K562 (cell line): ENCODE data around the gene P3H1. TPM values are rescaled to one million over a fixed set of nuclear protein-coding genes. Genes with fewer than 3 reads are reported as not detected.
A peak's percentile ranks its signal among the peaks of the same experiment; 100 is the strongest.

ENCODE experiments used
- ATAC-seq: fragments of 200-7000 bp; cut with Tn5 transposase; 3 replicates; pipeline ENCODE4 v1.9.1; 2020; ENCODE audit warnings: moderate library complexity
- BruUV-seq: library from RNA; stranded (reverse); fragments of 400-500 nt; replicated peaks from 2 replicates; lab custom pipeline; 2021; lab: Mats Ljungman, UMichigan
- CTCF ChIA-PET: fragments of 300-600 bp; formaldehyde crosslinking; extraction: SDS; loops from one replicate; lab custom pipeline; 2021; ENCODE audit warnings: low intra/inter-chr PET ratio; lab: Yijun Ruan, JAX
- POLR2A ChIA-PET: fragments of 300-600, 350-650 bp; sonication (Branson Sonifier 250); formaldehyde crosslinking; extraction: SDS; loops from one replicate; lab custom pipeline; 2021; ENCODE audit warnings: antibody characterized with exemption, inconsistent platforms; lab: Yijun Ruan, JAX
- DNase-seq, 4 experiments: peaks; one replicate each; pipeline versions ENCODE4 v3.0.0 to v3.0.0-alpha.2; 2011 to 2018; ENCODE audit warnings: low spot score in 3 of 4, mixed read lengths in 3 of 4; ENCODE audit errors: extremely low read depth in 1 of 4
- FAIRE-seq: peaks from 2 replicates; lab custom pipeline; 2011; peaks lifted over from hg19 to GRCh38; lab: Jason Lieb, UNC
- H2AFZ ChIP-seq: 2 replicates; pipeline ENCODE4 v1.6.0; 2011; ENCODE audit warnings: low read depth, low read length, control low read depth, inconsistent platforms
- H3K27ac ChIP-seq: fragments of 200-600 bp; 3 replicates; pipeline ENCODE4 v1.8.0; 2011; ENCODE audit warnings: low read depth, mild to moderate bottlenecking, control low read depth, inconsistent platforms, low read length, moderate library complexity, mixed read lengths; ENCODE audit errors: extremely low read depth
- H3K27me3 ChIP-seq, 2 experiments: fragments of 300-600 bp in 1 of 2; 2 replicates in 1 of 2; 3 replicates in 1 of 2; pipeline versions ENCODE4 v1.6.0 to v1.8.0; 2011; ENCODE audit warnings: inconsistent platforms in 2 of 2, low read length in 2 of 2, mild to moderate bottlenecking in 1 of 2, mixed read lengths in 1 of 2, moderate library complexity in 1 of 2; ENCODE audit not compliant: control insufficient read depth in 2 of 2, insufficient read depth in 2 of 2
- H3K36me3 ChIP-seq: fragments of 300-600 bp; 3 replicates; pipeline ENCODE4 v1.8.0; 2011; ENCODE audit warnings: mild to moderate bottlenecking, low read length, inconsistent platforms; ENCODE audit not compliant: control insufficient read depth, insufficient read depth
- H3K4me1 ChIP-seq, 2 experiments: fragments of 200-600 bp in 1 of 2; replicated peaks in 1 of 2; 2 replicates in 1 of 2; 3 replicates in 1 of 2; pipeline versions ENCODE4 v1.5.1 to v1.8.0; 2011; ENCODE audit warnings: inconsistent platforms in 2 of 2, low read length in 2 of 2, mild to moderate bottlenecking in 1 of 2, mixed read lengths in 1 of 2, moderate library complexity in 1 of 2; ENCODE audit not compliant: control insufficient read depth in 2 of 2, insufficient read depth in 2 of 2
- H3K4me2 ChIP-seq: 2 replicates; pipeline ENCODE4 v1.6.1; 2011; ENCODE audit warnings: low read length, control low read depth, inconsistent platforms, mixed read lengths; ENCODE audit not compliant: insufficient read depth
- H3K4me3 ChIP-seq: fragments of 200-600 bp; sonication (generic), shearing (Covaris generic); 2 replicates; pipeline ENCODE4 v1.5.1; 2016; ENCODE audit warnings: control low read depth, inconsistent platforms
- H3K79me2 ChIP-seq: fragments of 200-600 bp; 3 replicates; pipeline ENCODE4 v1.8.0; 2011; ENCODE audit warnings: low read length, inconsistent platforms; ENCODE audit not compliant: control insufficient read depth, insufficient read depth
- H3K9ac ChIP-seq, 2 experiments: 2 replicates each; pipeline versions ENCODE4 v1.6.0 to v1.6.1; 2011; ENCODE audit warnings: low read depth in 2 of 2, low read length in 2 of 2, control low read depth in 1 of 2, inconsistent platforms in 1 of 2, mild to moderate bottlenecking in 1 of 2, mixed read lengths in 1 of 2; ENCODE audit not compliant: insufficient read depth in 1 of 2
- H3K9me1 ChIP-seq: one replicate; pipeline ENCODE4 v1.6.0; 2011; ENCODE audit warnings: inconsistent platforms, mild to moderate bottlenecking, low read length, moderate library complexity; ENCODE audit not compliant: control insufficient read depth, insufficient read depth
- H3K9me3 ChIP-seq: replicated peaks from 2 replicates; pipeline ENCODE4 v1.5.1; 2011; ENCODE audit warnings: low read depth, low read length, inconsistent platforms; ENCODE audit not compliant: control insufficient read depth, insufficient read depth
- H4K20me1 ChIP-seq: replicated peaks from 2 replicates; pipeline ENCODE4 v1.6.1; 2011; ENCODE audit warnings: low read length, inconsistent platforms, mixed read lengths; ENCODE audit not compliant: control insufficient read depth, insufficient read depth
- DNMT1 ChIP-seq: fragments of 450-650 bp; IDR thresholded peaks from 2 replicates; pipeline ENCODE4 v1.6.1; 2016; ENCODE audit warnings: antibody characterized with exemption, mild to moderate bottlenecking
- WGBS: fragments of 100-300 bp; shearing (Covaris generic); methylation state at CpG from one replicate; pipeline ENCODE4 v1.1.6; 2016; ENCODE audit warnings: low coverage, mixed read lengths; ENCODE audit not compliant: insufficient coverage; ENCODE audit errors: missing lambda C conversion rate; 5-methylcytosine and 5-hydroxymethylcytosine counted together
- in situ Hi-C: fragments of 300-500 bp; cut with MboI; formaldehyde crosslinking; loops from 4 replicates; pipeline ENCODE4 v1.15.0; 2018; ENCODE audit warnings: inconsistent platforms, mixed read lengths
- intact Hi-C: fragments of 100-400 bp; cut with micrococcal nuclease; formaldehyde crosslinking; loops from 2 replicates; pipeline ENCODE4 v1.14.2; 2022
- polyA plus RNA-seq, 8 experiments: library from polyadenylated mRNA; depleted of rRNA in 4 of 8; stranded (reverse) in 5 of 8; unstranded in 3 of 8; fragments of >200 nt; fragmentation: Nextera tagmentation in 2 of 8; fragmentation: Illumina TruSeq in 1 of 8; extraction: Ambion mirVana in 2 of 8; extraction: Trizol in 1 of 8; gene quantifications; 2 replicates each; pipeline versions ENCODE4 v1.2.1 to v1.2.3, GENCODE V29; 2011 to 2014; ENCODE audit warnings: inconsistent platforms in 1 of 8, missing spikeins in 1 of 8
- total RNA-seq, 7 experiments: library from RNA; depleted of rRNA in 6 of 7; stranded (reverse); fragments of >200 nt in 6 of 7; fragmentation: Illumina TruSeq in 2 of 7; extraction: Trizol in 2 of 7; gene quantifications; 2 replicates each; pipeline versions ENCODE4 v1.2.1 to v1.2.3, GENCODE V29; 2011 to 2021; ENCODE audit warnings: low replicate concordance in 1 of 7
- TF ChIP-seq, protein P1 (sequence below): sonication (generic); formaldehyde crosslinking; IDR thresholded peaks from 2 replicates; pipeline ENCODE4 v1.8.1; 2023; ENCODE audit warnings: mild to moderate bottlenecking, missing genetic modification reagents
- TF ChIP-seq, protein P2 (sequence below), 2 experiments: fragments of 450-650 bp in 1 of 2; sonication (generic) in 1 of 2; formaldehyde crosslinking in 1 of 2; IDR thresholded peaks in 1 of 2; conservative IDR thresholded peaks in 1 of 2; 2 replicates each; pipeline versions ENCODE4 v1.6.1 to v1.8.1; 2016 to 2023; ENCODE audit warnings: mild to moderate bottlenecking in 2 of 2, moderate library complexity in 2 of 2, inconsistent platforms in 1 of 2, missing genetic modification reagents in 1 of 2

The P3H1 gene
- total and polyA plus RNA-seq, 9 of the 15 experiments (the other 6 are each of a cell fraction or from before 2014, with no cell fraction given), result 1.7 to 81.7 (median 45.7) TPM

DNA sequence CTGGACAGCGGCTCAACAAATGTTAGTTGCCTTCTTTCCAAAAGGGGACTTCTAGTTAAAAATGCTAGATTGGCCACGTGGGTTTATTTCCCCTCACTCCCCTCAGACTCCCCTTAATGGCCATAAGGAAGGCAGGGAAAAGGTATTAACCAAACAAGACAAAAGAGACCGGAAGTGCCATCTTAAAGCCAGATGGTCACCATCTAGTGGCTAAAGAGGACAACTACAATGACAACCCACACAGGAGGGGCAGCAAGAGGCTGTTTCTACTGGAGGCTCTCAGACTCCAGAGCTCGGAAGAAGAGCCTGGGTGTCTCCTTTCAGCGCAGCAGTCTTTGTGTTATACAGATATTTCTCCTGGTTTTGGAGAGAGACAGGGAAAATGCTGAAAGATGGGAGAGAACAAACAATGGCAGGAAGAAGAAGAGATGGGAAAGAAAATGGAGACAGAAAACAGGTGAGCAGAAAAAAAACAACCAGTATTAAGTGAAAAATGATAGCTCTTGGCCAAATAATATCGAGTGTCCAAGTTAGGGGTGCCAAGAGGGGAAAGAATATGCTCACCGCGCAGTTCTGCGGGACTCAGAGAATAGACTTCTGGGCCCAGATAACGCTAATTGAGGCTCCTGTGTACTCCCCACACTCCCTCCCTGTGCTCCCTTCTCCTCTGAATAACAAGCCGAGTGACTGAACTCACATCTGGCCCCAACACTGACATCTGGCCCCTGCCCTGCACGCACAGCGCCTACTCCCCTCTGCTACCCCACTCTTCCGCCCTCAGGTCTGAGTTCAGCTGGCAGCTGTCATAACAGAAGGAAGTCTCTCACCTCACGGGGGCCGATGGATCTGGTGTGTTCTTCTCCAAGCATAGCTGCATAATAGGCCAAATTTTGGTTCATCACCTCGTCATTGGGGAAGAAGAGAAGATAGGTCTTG is 9.6 kb downstream of the P3H1 start (continued):
- TF ChIP-seq, protein P1, sequence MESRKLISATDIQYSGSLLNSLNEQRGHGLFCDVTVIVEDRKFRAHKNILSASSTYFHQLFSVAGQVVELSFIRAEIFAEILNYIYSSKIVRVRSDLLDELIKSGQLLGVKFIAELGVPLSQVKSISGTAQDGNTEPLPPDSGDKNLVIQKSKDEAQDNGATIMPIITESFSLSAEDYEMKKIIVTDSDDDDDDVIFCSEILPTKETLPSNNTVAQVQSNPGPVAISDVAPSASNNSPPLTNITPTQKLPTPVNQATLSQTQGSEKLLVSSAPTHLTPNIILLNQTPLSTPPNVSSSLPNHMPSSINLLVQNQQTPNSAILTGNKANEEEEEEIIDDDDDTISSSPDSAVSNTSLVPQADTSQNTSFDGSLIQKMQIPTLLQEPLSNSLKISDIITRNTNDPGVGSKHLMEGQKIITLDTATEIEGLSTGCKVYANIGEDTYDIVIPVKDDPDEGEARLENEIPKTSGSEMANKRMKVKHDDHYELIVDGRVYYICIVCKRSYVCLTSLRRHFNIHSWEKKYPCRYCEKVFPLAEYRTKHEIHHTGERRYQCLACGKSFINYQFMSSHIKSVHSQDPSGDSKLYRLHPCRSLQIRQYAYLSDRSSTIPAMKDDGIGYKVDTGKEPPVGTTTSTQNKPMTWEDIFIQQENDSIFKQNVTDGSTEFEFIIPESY, result no peak

DNA sequence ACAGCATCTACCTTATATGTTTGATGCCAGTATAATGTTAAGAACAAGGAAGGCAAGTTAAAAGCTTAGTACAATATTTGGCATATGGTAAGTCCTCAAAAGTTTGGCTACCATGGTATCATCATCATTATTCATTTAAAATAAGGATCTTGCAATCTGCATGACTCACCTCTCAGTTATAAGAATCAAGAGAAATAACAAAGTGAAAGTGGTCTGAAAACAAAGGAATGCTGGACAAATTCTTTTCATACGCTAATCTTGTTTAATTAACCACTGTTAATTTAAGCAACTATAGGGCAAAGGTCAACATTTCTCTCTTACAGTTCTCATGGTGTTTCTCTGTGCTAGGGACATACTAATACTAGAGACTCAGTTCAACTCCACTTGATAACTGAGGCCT is 13.8 kb downstream of the P3H1 start:
- WGBS, result 100% methylated on average over 1 of the region's 1 CpG
- peaks cover 85% of the 10 kb centered on the region for H3K36me3 ChIP-seq
- in situ Hi-C loops, result no loop called here

More for the DNA sequence above, 13.8 kb downstream of the P3H1 start:
- Histone ChIP-seq H3K9me3 (peaks cover 3% of the 10 kb centered on the region), H3K4me2 (no peak overlapping the region), H3K27ac (no peak overlapping the region), H3K9me1 (peaks cover 4% of the 10 kb centered on the region), H3K9ac (no peak overlapping the region), H3K27me3 (no peaks in the 10 kb centered on the region), H2AFZ (no peak overlapping the region), H3K4me1 (peaks cover 0 to 4% of the 10 kb centered on the region in 2 experiments; a peak in 3 of 5 replicates), H3K79me2 (no peaks in the 10 kb centered on the region), H4K20me1 (0 out of 2 replicates have a peak, but pooled peaks cover 4% of the 10 kb centered on the region), H3K4me3 (no peak overlapping the region)
- BruUV-seq, result no TSS peak
- intact Hi-C loops, result no loop called here
- CTCF ChIA-PET, result no interaction called here
- POLR2A ChIA-PET, result interaction anchor here (0.6 to 1.7 kb wide), 5 partner anchors 9 to 82 kb away, joined by 3 to 5 read pairs (median 3); partner anchors contain the start of genes C1orf50 and P3H1
- DNase-seq, result no peak
- FAIRE-seq, result no peak
- TF ChIP-seq, protein P2, sequence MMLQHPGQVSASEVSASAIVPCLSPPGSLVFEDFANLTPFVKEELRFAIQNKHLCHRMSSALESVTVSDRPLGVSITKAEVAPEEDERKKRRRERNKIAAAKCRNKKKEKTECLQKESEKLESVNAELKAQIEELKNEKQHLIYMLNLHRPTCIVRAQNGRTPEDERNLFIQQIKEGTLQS (IDR thresholded peaks at IDR 0.05), result 0 out of 2 replicates have a peak, but pooled peaks have one; percentile 7
- TF ChIP-seq, protein P2 (CRISPR knock-in tag; conservative IDR thresholded peaks at IDR 0.05), result no peak
- no peak for TF ChIP-seq DNMT1
- ATAC-seq, result no peak
